ENCODE measurements around the gene TNNT2. TPM values are rescaled to one million over a fixed set of nuclear protein-coding genes. Genes with fewer than 3 reads are reported as not detected.

Gene TNNT2
- total RNA-seq, 1 donor from 2014 or later: not detected

DNA sequence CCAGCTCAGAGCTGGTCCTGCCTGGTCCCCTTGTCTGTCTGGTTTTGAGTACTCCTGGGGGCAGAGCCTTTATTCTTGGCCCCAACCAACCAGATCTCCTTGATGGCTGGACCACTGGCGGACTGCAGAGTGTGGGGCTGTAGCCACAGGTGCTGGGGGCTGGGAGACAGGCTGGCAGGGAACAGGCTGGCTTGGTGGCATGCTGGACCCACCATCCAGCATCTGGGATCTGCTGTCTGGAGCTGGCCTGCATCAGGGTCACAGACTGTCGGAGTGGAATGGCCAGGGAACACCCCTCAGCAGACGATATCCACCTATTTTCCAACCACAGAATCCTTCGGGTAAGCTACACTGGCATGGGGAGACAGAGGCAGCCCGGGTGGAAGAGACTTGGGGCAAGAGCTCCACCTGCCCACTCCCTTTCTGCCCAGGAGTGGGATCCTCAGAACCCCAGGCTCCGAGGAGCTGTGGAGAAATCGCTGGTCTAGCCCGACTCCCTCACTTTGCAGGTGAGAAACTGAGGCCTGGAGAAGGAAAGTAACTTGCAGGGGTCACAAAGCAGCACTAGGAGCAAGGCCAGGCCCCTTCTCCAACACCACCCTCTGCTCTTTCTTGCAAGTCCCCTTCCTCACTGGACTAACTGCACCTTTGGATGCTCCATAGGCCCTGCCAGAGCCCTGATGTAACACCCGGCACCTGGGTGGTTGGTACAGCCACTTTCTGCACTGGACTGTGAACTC is 40.6 kb downstream of the TNNT2 start:
- FAIRE-seq (no peak), DNase-seq (ENCODE audit: low spot score in 2 of 2) (no peak)

DNA sequence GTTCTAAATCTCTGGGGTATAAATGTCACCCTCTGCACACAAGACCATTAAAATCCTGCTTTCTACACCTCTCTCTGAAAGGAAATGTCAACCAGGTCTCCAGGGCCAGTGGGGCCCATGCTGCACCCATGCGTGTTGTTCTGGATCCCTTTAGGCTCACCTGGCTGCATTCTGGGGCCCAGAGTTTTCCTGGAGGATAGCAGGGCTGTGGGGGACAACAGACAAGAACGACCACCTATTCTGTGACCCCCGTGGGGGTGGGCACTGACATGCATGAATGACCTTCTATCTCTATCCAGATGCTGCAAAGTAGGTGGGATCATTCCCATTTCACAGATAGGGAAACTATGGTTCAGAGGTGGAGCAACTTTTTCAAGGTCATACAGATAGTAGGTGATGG is 41.6 kb downstream of the TNNT2 start:
- no peak for FAIRE-seq

DNA sequence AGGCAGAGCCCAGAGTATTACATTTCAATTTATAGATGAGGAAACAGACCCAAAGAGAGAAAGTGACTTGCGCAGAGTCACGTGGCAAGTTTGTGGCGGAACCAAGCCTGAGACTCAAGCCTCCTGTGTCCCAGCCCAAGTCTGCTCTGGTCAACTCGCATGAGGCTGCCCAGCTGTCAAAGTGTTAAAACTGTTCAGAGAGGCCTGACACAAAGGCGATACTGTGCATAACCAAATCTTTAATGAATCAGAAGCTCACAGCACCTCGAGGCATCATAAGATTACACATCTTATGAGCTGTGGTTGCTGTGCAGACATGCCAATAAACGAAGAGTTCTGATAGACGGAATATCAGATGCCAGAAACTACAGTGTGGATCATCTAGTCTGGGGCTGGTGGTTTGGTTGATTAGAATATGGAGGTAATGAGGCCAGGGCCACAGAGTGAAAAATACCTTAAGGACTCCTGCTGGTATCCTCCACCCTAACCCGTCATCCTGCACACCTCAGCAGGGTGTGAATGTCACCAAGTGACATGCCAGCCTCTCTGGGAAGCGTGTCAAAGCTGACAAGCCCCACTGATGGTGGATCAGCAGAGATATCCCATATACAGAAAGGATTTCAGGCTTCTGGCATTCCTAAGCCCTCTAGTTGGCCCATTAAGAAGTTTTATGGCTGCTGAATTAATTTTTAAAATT is 42.2 kb downstream of the TNNT2 start:
- DNase-seq (ENCODE audit: low spot score in 2 of 2) (no peak), FAIRE-seq (no peak)

More for the DNA sequence above, 41.6 kb downstream of the TNNT2 start:
- DNase-seq (ENCODE audit: low spot score in 2 of 2): no peak

DNA sequence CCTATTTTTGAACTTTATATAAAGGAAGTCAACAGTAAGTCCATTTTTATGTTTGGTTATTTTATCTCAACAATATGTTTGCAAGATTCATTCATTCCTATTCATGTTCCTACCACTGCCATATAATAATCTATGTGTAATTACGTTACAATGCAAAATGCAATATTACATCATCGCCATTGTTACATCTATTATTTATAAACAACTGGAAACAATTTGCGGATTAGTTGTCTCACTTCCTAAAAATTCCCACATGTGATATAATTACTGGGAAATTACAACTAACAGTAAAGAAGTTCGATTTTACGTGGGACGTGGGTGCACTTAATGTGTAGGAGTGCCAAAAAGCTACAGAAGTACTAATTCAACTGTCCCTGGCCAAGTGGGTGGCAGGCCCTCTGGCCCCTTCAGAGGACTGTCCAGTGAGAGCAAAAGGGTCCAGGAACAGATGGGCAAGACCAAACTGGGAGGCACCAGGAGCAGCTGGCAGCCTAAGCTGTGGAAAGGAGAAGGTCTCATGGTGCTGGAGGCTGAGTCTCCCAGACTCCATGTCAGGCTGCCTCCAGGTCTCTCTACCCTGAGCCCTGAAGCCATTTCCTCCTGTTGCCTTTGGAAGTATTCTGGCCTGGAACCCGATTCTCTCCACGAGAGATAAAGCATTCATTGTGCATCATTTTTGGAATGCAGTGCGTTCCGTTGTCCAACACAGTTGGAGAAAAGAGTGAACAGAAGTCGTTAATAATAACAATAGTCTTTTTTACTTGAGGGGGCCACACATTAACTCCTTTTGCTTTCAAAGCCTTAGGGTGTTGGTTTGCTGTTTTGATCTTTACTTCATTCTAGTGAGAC is 42.9 kb downstream of the TNNT2 start:
- FAIRE-seq: no peak
- no peak for DNase-seq (ENCODE audit: low spot score in 2 of 2)

DNA sequence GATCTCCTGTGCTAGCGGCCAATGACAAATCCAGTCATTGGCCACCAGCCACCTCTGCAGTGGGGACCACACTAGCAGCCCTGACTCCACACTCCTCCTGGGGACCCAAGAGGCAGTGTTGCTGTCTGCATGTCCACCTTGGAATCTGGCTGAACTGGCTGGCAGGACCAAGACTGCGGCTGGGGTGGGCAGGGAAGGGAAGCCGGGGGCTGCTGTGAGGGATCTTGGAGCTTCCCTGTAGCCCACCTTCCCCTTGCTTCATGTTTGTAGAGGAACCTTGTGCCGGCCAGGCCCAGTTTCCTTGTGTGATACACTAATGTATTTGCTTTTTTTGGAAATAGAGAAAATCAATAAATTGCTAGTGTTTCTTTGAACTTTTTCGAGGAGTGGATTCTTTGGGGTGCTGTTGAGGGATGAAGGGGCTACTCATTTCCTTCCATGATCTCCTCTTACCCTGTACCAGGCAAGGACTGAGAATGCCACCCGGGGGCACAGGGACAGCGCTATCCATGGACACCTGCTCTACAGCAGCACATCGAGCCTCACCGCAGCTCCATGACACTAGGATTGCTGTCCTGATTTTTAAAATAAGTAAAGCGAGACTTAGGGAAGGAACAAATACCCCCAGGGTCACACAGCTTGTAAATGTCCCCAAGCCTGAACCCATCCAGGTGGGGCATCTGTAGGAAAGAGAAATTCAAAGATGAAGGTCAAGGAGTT is 44.7 kb downstream of the TNNT2 start:
- DNase-seq (ENCODE audit: low spot score in 2 of 2) (no peak), FAIRE-seq (no peak)

DNA sequence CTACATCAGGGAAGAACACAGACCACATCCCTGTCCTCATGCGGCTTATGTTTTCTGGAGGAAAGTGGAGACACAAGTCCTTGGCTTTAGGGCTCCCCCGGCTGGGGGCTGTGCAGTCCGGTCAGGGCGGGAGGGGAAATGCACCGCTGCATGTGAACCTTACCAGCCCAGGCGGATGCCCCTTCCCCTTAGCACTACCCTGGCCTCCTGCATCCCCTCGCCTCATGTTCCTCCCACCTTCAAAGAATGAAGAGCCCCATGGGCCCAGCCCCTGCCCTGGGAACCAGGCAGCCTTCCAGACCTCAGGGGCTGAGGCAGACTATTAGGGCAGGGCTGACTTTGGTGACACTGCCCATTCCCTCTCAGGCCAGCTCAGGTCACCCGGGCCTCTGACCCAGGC is 45.5 kb downstream of the TNNT2 start:
- no peak for FAIRE-seq
- no peak for DNase-seq (ENCODE audit: low spot score in 2 of 2)

DNA sequence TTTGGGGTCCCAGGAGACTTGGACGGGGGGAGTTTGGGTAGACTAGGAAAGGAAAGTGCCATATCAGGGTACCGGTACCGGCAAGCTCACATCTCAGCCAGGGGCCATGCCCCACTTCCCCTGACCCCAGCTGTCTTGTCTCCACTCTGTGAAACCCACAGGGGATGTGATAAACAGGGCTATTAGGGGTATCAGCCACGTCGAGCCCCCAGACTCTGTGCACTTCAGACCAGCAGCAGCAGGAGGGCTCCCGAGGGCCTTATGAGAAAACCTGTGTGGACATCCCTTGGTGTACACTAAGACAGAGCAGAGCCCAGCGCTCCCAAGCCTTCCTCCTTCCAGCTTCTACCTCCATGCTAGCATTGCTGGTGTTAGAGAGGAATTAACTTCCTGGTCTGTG is 46.3 kb downstream of the TNNT2 start:
- DNase-seq (ENCODE audit: low spot score in 2 of 2) (no peak), FAIRE-seq (no peak)

DNA sequence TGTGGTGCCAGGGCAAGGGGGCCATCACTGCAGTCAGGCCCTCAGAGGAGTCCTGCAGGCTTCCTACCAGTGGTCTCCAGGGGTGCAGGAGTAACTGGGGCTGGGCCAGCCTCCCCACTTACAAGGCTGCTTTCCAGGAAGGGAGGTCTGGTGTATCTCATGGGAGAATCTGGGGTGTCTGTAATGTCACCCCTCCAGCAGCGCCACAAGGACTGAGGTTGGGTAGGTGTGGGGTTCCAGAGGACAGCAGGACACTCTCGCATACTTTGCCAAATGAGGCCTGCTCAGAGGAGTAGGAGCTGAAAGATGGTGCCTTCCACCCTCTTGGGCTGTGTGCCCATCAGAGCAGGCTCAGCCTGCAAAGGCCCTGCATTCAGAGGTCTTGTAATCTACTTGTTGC is 46.9 kb downstream of the TNNT2 start:
- no peak for FAIRE-seq
- DNase-seq (ENCODE audit: low spot score in 2 of 2): no peak

DNA sequence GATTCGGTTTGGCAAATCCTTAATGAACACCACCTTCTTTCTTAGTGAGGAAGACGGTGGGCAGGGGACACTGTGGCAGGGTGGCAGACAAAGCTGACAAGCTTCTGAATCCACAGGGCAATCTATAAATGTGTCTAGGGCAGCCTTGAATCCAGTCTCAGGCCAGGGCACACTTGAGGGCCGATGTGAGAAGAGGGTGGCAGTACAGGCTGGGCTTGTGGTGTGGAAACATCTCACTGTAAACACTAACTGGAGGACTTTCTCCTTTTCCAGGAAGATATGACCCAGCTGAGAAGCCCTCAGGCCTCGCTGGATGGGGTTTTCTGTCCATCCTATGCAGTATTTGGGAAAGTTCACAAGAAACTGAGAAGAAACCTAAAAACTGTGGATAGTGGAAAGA is 47.7 kb downstream of the TNNT2 start:
- DNase-seq (ENCODE audit: low spot score in 2 of 2) (no peak), FAIRE-seq (no peak)

DNA sequence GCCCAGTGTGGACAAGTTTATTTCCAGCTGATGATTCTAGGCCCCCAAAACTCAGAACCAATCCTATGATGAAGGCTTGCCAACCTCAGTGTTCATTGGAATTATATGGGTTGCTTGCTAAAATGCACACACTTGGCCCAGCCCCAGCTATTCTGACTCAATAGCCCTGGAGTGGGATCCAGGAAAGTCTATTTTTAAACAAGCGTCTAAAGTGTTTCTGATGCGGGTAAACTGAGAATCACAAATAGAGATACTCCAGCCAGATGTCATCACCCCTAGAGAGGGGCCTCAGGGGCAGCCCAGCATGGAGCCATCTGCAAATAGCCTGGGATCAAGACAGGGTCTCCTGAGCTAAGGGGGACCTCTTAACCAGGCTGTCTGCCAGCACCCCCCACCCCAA is 48.2 kb downstream of the TNNT2 start:
- DNase-seq (ENCODE audit: low spot score in 2 of 2) (no peak), FAIRE-seq (no peak)

DNA sequence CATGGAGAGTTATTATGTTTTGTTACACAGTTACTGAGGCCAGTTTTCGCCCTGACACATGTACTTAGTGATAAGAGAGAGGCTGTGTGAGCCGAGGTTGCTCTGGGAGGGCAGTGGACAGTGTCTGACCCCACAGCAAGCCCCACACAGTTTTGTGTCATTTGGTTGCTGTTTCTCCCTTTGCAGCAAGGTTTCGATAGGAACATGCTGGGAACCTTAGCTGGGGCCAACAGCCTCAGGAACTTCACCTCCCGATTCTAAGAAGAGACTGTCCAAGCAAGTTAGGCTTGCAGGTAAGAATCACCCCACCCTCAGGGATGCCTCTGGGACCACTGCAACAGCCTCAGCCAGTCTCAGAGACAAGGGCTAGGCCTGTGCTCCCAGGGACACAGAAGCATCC is 48.9 kb downstream of the TNNT2 start:
- no peak for FAIRE-seq

DNA sequence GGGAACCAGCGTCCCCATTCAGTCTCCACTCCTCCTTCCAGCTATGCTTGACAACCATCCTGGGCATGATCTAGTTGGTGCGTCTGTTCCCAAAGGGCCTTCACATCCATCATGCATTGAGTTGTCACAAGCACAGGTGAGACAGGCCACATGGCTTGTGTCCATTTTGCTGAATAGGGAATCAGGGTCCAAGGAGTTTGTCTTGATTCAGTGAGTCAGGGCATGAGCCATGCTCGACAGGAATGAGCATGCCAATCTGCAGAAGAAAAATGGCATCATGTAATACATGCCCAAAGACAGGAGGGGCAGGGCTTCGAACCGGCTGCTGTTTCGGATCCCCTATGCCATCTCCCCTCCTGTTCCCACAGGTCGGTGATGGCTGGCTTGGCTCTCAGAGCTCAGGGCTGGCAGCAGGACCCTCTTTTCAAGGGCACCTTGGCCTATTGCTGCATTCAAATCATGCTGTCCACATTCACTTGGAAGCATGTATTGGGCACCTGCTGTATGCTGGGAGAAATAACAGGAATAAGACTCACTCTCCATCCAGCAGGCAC is 49.7 kb downstream of the TNNT2 start:
- DNase-seq (ENCODE audit: low spot score in 2 of 2): no peak
- FAIRE-seq: no peak

More for the DNA sequence above, 48.9 kb downstream of the TNNT2 start:
- no peak for DNase-seq (ENCODE audit: low spot score in 2 of 2)

DNA sequence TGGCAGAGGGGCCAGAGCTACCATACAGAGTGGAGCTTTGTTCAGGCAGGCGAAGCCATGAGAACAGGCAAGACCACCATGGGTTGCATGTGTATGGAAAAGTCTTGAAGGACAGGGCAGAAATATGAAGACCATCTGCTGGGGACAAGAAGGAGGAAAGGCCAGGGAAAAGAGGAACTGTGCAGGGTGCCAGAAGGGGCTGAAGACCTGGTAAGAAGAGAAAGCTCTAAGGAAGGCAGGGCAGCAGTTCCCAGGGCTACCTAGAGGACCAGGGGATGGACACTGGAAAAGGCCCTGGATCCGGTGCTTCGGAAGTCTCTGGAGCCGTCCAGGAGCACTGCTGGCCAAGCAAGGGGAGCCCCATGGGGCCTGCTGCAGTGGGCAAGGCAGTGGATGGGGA is 50.8 kb downstream of the TNNT2 start:
- no peak for FAIRE-seq

DNA sequence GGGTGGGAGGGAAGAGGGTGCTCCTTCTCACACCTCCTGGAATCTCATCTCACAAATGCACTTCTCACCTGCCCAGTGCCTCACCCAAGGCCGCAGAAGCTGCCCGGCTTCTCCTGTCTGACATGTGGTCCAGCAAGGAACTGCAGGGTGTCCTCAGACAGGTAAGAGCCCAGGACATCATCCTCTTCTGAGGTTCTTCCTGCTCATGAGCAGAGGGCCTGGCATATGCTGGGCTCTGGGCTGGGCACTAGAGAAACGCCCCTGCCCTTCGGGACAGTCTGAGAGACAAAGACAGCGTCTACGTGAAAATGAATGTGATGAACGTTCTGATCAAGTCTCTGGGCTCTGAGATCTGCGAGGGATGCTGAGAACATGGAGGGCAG is 51.8 kb downstream of the TNNT2 start:
- DNase-seq (ENCODE audit: low spot score in 2 of 2) (no peak), FAIRE-seq (no peak)

More for the DNA sequence above, 50.8 kb downstream of the TNNT2 start:
- no peak for DNase-seq (ENCODE audit: low spot score in 2 of 2)

DNA sequence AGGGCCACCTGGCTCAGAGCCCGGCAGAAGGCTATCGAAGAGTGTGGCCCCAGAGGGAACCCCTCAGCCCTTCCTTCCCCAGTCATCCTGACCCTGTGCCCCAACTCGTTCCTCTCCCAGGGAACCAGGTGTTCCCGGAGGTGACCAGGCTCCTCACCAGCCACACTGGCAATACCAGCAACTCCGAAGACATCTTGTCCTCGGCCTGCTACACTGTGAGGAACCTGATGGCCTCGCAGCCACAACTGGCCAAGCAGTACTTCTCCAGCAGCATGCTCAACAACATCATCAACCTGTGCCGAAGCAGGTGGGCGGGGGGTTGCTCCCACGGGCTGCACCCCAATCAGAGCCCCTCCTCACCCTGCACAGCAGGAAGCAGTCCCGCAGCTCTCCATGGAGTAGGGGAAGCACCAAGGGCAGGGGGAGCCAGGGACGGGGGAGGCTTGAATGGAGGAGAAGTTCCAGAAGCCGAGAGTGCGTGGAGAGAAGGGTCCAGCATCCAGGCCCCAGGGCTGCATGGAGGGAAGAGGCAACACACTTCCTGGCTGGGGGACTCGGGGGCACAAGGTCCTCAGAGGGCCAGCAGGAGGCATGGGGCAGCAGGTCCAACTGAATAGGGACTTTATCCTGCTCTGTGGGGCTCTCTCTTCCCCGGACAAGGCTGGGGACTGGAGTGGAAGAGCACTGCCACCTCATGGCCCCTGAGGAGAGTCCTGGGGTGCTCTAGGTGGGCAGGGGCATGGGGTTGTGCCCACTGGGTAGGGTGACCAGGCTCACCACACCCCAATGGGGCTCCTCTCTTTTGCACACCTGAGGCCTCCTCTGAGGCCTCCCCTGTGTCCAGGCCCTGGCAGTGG is 52.4 kb downstream of the TNNT2 start:
- no peak for FAIRE-seq

DNA sequence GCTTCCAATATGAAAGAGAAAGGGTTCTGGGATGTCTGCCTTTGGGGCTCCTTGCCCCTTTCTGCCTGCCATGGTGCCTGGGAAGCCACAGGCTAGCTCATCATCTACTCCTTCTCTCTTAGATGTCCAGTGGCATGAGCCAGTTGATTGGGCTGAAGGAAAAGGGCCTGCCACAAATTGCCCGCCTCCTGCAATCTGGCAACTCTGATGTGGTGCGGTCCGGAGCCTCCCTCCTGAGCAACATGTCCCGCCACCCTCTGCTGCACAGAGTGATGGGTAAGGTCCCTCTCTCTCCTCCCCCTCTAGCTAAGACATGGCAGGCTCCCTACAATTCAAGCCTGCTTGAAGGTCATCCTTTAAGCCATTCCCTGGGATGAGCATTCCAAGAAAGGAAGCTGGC is 53.2 kb downstream of the TNNT2 start:
- DNase-seq (ENCODE audit: low spot score in 2 of 2): no peak
- FAIRE-seq: no peak

More for the DNA sequence above, 52.4 kb downstream of the TNNT2 start:
- no peak for DNase-seq (ENCODE audit: low spot score in 2 of 2)

DNA sequence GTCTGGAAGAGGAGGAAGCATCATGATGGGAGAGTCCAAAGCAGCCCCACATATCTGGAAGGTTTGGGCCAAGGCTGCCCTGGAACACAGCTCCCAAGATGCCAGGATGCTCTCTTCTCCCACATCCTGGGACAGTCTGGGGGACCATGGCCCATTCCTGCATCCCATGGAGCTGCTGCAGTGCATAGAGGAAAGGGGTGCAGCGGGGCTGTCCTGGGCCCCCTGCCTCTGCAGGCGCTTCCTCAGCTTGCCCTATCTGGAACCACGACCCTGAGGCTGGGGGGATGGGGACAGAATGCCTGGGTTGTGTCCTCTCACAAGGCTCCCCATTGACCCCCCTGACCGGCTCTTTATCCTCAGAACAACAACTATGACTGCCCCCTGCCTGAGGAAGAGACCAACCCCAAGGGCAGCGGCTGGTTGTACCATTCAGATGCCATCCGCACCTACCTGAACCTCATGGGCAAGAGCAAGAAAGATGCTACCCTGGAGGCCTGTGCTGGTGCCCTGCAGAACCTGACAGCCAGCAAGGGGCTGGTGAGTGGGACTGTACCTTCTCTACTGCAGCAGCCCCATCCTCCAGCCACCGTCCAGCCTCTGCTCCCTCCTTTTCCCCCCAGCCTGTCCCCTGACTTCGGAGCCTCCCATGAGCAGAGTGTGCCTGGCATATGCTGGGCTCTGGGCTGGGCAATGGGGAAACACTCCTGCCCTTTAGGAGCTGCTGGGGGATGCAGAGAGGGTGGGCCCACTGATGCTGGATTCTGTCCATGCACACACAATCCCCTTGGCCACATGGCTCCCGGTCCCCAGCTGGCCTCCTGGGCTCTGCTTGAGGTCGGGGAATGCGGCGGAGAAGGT is 54.6 kb downstream of the TNNT2 start:
- DNase-seq (ENCODE audit: low spot score in 2 of 2) (no peak), FAIRE-seq (no peak)

DNA sequence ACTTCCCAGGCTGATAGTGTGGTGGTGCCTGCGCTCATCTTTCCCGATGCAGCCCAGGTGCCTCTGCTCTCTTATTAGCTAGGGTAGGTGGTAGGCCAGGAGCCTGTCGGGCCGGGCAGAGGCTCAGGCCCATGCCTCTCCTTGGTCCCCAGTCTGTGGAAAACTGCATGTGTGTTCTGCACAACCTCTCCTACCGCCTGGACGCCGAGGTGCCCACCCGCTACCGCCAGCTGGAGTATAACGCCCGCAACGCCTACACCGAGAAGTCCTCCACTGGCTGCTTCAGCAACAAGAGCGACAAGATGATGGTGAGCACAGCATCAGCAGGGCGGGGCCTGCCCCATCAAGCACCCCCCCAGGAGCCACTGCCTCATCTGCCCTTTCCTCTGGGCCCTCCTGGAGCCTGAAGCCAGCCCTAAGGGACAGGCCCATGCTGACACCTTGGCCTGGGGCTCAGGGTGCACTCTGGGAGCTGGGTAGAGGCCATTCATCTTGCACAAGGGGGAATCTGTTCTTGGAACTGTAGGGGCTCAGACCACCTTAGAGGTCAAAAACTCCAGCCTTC is 55.6 kb downstream of the TNNT2 start:
- no peak for FAIRE-seq
- no peak for DNase-seq (ENCODE audit: low spot score in 2 of 2)

All from frontal cortex (tissue), 4 donors.